Naive thymus-derived CD4-positive, alpha-beta T cell (primary cell): ENCODE measurements around the gene SRSF11. TPM values are rescaled to one million over a fixed set of nuclear protein-coding genes. Genes with fewer than 3 reads are reported as not detected.

ENCODE experiments used
- ATAC-seq: fragments of 150-1000 bp; cut with Tn5 transposase; 2 replicates; pipeline ENCODE4 v1.10.0; 2021; ENCODE audit warnings: mild to moderate bottlenecking, moderate library complexity
- CTCF ChIA-PET: fragments of 350-600 bp; sonication (Branson Sonifier 250); formaldehyde crosslinking; loops from one replicate; lab custom pipeline; 2021; ENCODE audit warnings: antibody characterized with exemption; lab: Charles Lee
- POLR2A ChIA-PET: fragments of 350-600 bp; sonication (Branson Sonifier 250); formaldehyde crosslinking; loops from one replicate; lab custom pipeline; 2021; ENCODE audit warnings: antibody characterized with exemption, inconsistent platforms; lab: Charles Lee
- DNase-seq, 9 donors: peaks; one replicate each; pipeline versions ENCODE4 v3.0.0 to v3.0.0-alpha.2; 2020 to 2022; ENCODE audit warnings: mixed read lengths in 1 of 9
- H3K27ac ChIP-seq: one replicate; pipeline ENCODE4 v1.7.0; 2013; ENCODE audit warnings: mild to moderate bottlenecking, low read depth, low read length, moderate library complexity
- H3K27me3 ChIP-seq, 2 donors: one replicate each; pipeline ENCODE4 v1.7.0; 2013; ENCODE audit warnings: low read length in 2 of 2, mild to moderate bottlenecking in 2 of 2, moderate library complexity in 2 of 2; ENCODE audit not compliant: control insufficient read depth in 2 of 2, insufficient read depth in 2 of 2
- H3K36me3 ChIP-seq, 3 experiments: 1 replicate in 2 of 3; 2 replicates in 1 of 3; pipeline ENCODE4 v1.7.0; 2013; ENCODE audit warnings: low read length in 3 of 3, mild to moderate bottlenecking in 3 of 3, moderate library complexity in 1 of 3; ENCODE audit not compliant: insufficient read depth in 3 of 3, control insufficient read depth in 2 of 3
- H3K4me1 ChIP-seq, 2 donors: one replicate each; pipeline ENCODE4 v1.7.0; 2013; ENCODE audit warnings: low read length in 2 of 2, mild to moderate bottlenecking in 2 of 2, moderate library complexity in 1 of 2; ENCODE audit not compliant: control insufficient read depth in 2 of 2, insufficient read depth in 2 of 2
- H3K4me3 ChIP-seq: 2 replicates; pipeline ENCODE4 v1.7.0; 2013; ENCODE audit warnings: mild to moderate bottlenecking, low read length
- H3K9me3 ChIP-seq, 3 experiments: 1 replicate in 2 of 3; 2 replicates in 1 of 3; pipeline ENCODE4 v1.7.0; 2013; ENCODE audit warnings: low read length in 3 of 3; ENCODE audit not compliant: control insufficient read depth in 2 of 3
- H3K27ac Mint-ChIP-seq, 9 donors: one replicate each; pipeline ENCODE4 v1.8.0; 2020 to 2022; ENCODE audit warnings: mixed read lengths in 9 of 9, mild to moderate bottlenecking in 8 of 9, moderate library complexity in 5 of 9, inconsistent platforms in 2 of 9
- H3K27me3 Mint-ChIP-seq, 5 donors: one replicate each; pipeline ENCODE4 v1.8.0; 2021 to 2022; ENCODE audit warnings: mixed read lengths in 5 of 5, mild to moderate bottlenecking in 1 of 5
- H3K36me3 Mint-ChIP-seq, 5 donors: one replicate each; pipeline ENCODE4 v1.8.0; 2020 to 2022; ENCODE audit warnings: mixed read lengths in 5 of 5, mild to moderate bottlenecking in 3 of 5, inconsistent platforms in 1 of 5
- H3K4me1 Mint-ChIP-seq, 7 donors: one replicate each; pipeline ENCODE4 v1.8.0; 2020 to 2022; ENCODE audit warnings: mixed read lengths in 7 of 7, mild to moderate bottlenecking in 3 of 7, inconsistent platforms in 1 of 7
- H3K4me3 Mint-ChIP-seq, 10 donors: one replicate each; pipeline ENCODE4 v1.8.0; 2020 to 2022; ENCODE audit warnings: mild to moderate bottlenecking in 10 of 10, mixed read lengths in 10 of 10, moderate library complexity in 6 of 10, inconsistent platforms in 2 of 10
- H3K9me3 Mint-ChIP-seq, 11 donors: one replicate each; pipeline ENCODE4 v1.8.0; 2020 to 2022; ENCODE audit warnings: mixed read lengths in 11 of 11, mild to moderate bottlenecking in 4 of 11, inconsistent platforms in 1 of 11, moderate library complexity in 1 of 11
- intact Hi-C, 2 donors: fragments of 100-400 bp; cut with micrococcal nuclease; formaldehyde crosslinking; loops; one replicate each; pipeline ENCODE4 v1.15.1; 2023
- polyA plus RNA-seq, 2 donors: library from polyadenylated mRNA; unstranded; fragments of 300-500 nt; fragmentation: Illumina TruSeq; gene quantifications; one replicate each; pipeline ENCODE4 v1.2.3, GENCODE V29; 2021
- total RNA-seq, 6 experiments: library from RNA in 5 of 6; stranded (reverse) in 5 of 6; gene quantifications; 1 replicate in 5 of 6; 2 replicates in 1 of 6; pipeline ENCODE4 v1.2.3 and lab custom pipeline; 2021 to 2026

SRSF11 gene
- total and polyA plus RNA-seq, 7 experiments from 2014 or later, result 86.3 to 413 (median 293) TPM

- H3K4me3 Mint-ChIP-seq, result peak overlapping the region in 4 of 10 donors; percentile 27 to 95 (median 89)
- peaks cover 0 to 2% (median 0%) of the 10 kb centered on the region in 5 donors for H3K27me3 Mint-ChIP-seq
- no peak for ATAC-seq
- Histone ChIP-seq H3K4me1 (peaks cover 35 to 44% of the 10 kb centered on the region in 2 donors), H3K36me3 (peaks cover 4 to 14% (median 14%) of the 10 kb centered on the region in 3 experiments), H3K4me3 (no peak overlapping the region), H3K27ac (no peak overlapping the region), H3K27me3 (no peaks in the 10 kb centered on the region), H3K9me3 (no peaks in the 10 kb centered on the region)
- H3K4me1 Mint-ChIP-seq, result peaks cover 36 to 83% (median 70%) of the 10 kb centered on the region in 7 donors
- H3K27ac Mint-ChIP-seq, result peak overlapping the region in 4 of 9 donors; percentile 18 to 63 (median 40)
- ChIA-PET POLR2A (no interaction called here), CTCF (no interaction called here)
- DNase-seq, result no peak
- intact Hi-C loops, result loop anchor here in 1 of 2 donors (5.0 kb wide), 1 partner anchor 33 kb away; no protein-coding TSS in a partner anchor
- peaks cover 0 to 6% (median 0%) of the 10 kb centered on the region in 11 donors for H3K9me3 Mint-ChIP-seq
- H3K36me3 Mint-ChIP-seq, result peaks cover 0 to 22% (median 18%) of the 10 kb centered on the region in 5 donors
These were observed 3.8 kb downstream of the SRSF11 start for GRCh38 chr1:70224954-70225353.

GRCh38 chr1:70227439-70227838 is 6.3 kb downstream of the SRSF11 start:
- intact Hi-C loops, result loop anchor here in 1 of 2 donors (5.0 kb wide), 1 partner anchor 35 kb away; no protein-coding TSS in a partner anchor
- peaks cover 0 to 37% (median 23%) of the 10 kb centered on the region in 5 donors for H3K36me3 Mint-ChIP-seq
- peak overlapping the region in 8 of 10 donors; percentile 1 to 63 (median 39) for H3K4me3 Mint-ChIP-seq
- ChIA-PET POLR2A (no interaction called here), CTCF (no interaction called here)
- H3K27ac Mint-ChIP-seq, result peak overlapping the region in 6 of 9 donors; percentile 33 to 81 (median 46)
- no peaks in the 10 kb centered on the region for H3K9me3 Mint-ChIP-seq
- H3K4me1 Mint-ChIP-seq, result peaks cover 37 to 73% (median 56%) of the 10 kb centered on the region in 7 donors
- Histone ChIP-seq H3K27me3 (no peaks in the 10 kb centered on the region), H3K9me3 (no peaks in the 10 kb centered on the region), H3K27ac (no peak overlapping the region), H3K36me3 (peaks cover 4 to 31% (median 28%) of the 10 kb centered on the region in 3 experiments), H3K4me1 (peaks cover 22 to 38% of the 10 kb centered on the region in 2 donors), H3K4me3 (no peak overlapping the region)
- ATAC-seq (peak; percentile 66), DNase-seq (no peak)
- no peaks in the 10 kb centered on the region for H3K27me3 Mint-ChIP-seq

- DNase-seq, result no peak
- Mint-ChIP-seq H3K4me3 (peak overlapping the region in 1 of 10 donors; percentile 22), H3K4me1 (peaks cover 28 to 63% (median 44%) of the 10 kb centered on the region in 7 donors), H3K27me3 (no peaks in the 10 kb centered on the region), H3K36me3 (peaks cover 3 to 36% (median 18%) of the 10 kb centered on the region in 5 donors), H3K27ac (peak overlapping the region in 1 of 9 donors; percentile 2), H3K9me3 (no peaks in the 10 kb centered on the region)
- Histone ChIP-seq H3K27me3 (no peaks in the 10 kb centered on the region), H3K36me3 (peaks cover 4 to 40% (median 40%) of the 10 kb centered on the region in 3 experiments), H3K27ac (no peak overlapping the region), H3K9me3 (no peaks in the 10 kb centered on the region), H3K4me3 (no peak overlapping the region), H3K4me1 (peaks cover 13 to 25% of the 10 kb centered on the region in 2 donors)
- ATAC-seq, result no peak
- ChIA-PET POLR2A (interaction anchor here (1.4 kb wide), 1 partner anchor 23 kb away, joined by 4 read pairs; the partner anchor contains the start of gene LRRC40), CTCF (no interaction called here)
- intact Hi-C loops, result loop anchor here (2.0 to 5.0 kb wide), 2 partner anchors 16 to 36 kb away; no protein-coding TSS in a partner anchor
These were observed 7.5 kb downstream of the SRSF11 start for GRCh38 chr1:70228670-70229069.

GRCh38 chr1:70231475-70231874 is 10.3 kb downstream of the SRSF11 start:
- no peaks in the 10 kb centered on the region for H3K9me3 Mint-ChIP-seq
- H3K4me3 Mint-ChIP-seq, result no peak overlapping the region
- Histone ChIP-seq H3K9me3 (no peaks in the 10 kb centered on the region), H3K36me3 (peaks cover 8 to 59% (median 51%) of the 10 kb centered on the region in 3 experiments), H3K27me3 (no peaks in the 10 kb centered on the region), H3K4me3 (no peak overlapping the region), H3K27ac (no peak overlapping the region), H3K4me1 (peaks cover 12 to 13% of the 10 kb centered on the region in 2 donors)
- intact Hi-C loops, result no loop called here
- DNase-seq, result no peak
- peaks cover 20 to 45% (median 29%) of the 10 kb centered on the region in 7 donors for H3K4me1 Mint-ChIP-seq
- H3K27me3 Mint-ChIP-seq, result no peaks in the 10 kb centered on the region
- no peak for ATAC-seq
- ChIA-PET CTCF (no interaction called here), POLR2A (interaction anchor here (1.0 kb wide), 1 partner anchor 11 kb away, joined by 4 read pairs; the partner anchor contains the start of gene SRSF11)
- peaks cover 6 to 49% (median 23%) of the 10 kb centered on the region in 5 donors for H3K36me3 Mint-ChIP-seq
- peak overlapping the region in 1 of 9 donors; percentile 68 for H3K27ac Mint-ChIP-seq

- H3K4me3 Mint-ChIP-seq, result no peak overlapping the region
- peaks cover 20 to 85% (median 52%) of the 10 kb centered on the region in 3 experiments for H3K36me3 ChIP-seq
- ChIA-PET POLR2A (interaction anchor here (1.6 kb wide), 1 partner anchor 14 kb away, joined by 5 read pairs; the partner anchor contains the start of gene SRSF11), CTCF (no interaction called here)
- no peaks in the 10 kb centered on the region for H3K27me3 Mint-ChIP-seq
- peaks cover 6 to 52% (median 28%) of the 10 kb centered on the region in 5 donors for H3K36me3 Mint-ChIP-seq
- no peaks in the 10 kb centered on the region for H3K4me1 ChIP-seq
- H3K27me3 ChIP-seq, result no peaks in the 10 kb centered on the region
- H3K9me3 ChIP-seq, result no peaks in the 10 kb centered on the region
- no peak for ATAC-seq
- H3K27ac ChIP-seq, result no peak overlapping the region
- intact Hi-C loops, result no loop called here
- H3K4me3 ChIP-seq, result no peak overlapping the region
- DNase-seq, result no peak
- peaks cover 6 to 23% (median 17%) of the 10 kb centered on the region in 7 donors for H3K4me1 Mint-ChIP-seq
- H3K27ac Mint-ChIP-seq, result peak overlapping the region in 2 of 9 donors; percentile 22 to 32
- H3K9me3 Mint-ChIP-seq, result no peaks in the 10 kb centered on the region
These were observed 13.6 kb downstream of the SRSF11 start for GRCh38 chr1:70234733-70235132.

GRCh38 chr1:70239940-70240339 is 18.8 kb downstream of the SRSF11 start:
- peaks cover 0 to 12% (median 8%) of the 10 kb centered on the region in 7 donors for H3K4me1 Mint-ChIP-seq
- peaks cover 6 to 48% (median 35%) of the 10 kb centered on the region in 5 donors for H3K36me3 Mint-ChIP-seq
- H3K27me3 Mint-ChIP-seq, result no peaks in the 10 kb centered on the region
- CTCF ChIA-PET, result no interaction called here
- H3K9me3 Mint-ChIP-seq, result peaks cover 0 to 1% (median 0%) of the 10 kb centered on the region in 11 donors
- H3K27ac ChIP-seq, result no peak overlapping the region
- H3K27ac Mint-ChIP-seq, result no peak overlapping the region
- H3K4me3 ChIP-seq, result no peak overlapping the region
- no peak for DNase-seq
- intact Hi-C loops, result loop anchor here in 1 of 2 donors (10.0 kb wide), 1 partner anchor 245 kb away; no protein-coding TSS in a partner anchor
- H3K27me3 ChIP-seq, result no peaks in the 10 kb centered on the region
- no peaks in the 10 kb centered on the region for H3K9me3 ChIP-seq
- POLR2A ChIA-PET, result no interaction called here
- ATAC-seq, result no peak
- H3K4me3 Mint-ChIP-seq, result no peak overlapping the region
- peaks cover 53 to 95% (median 59%) of the 10 kb centered on the region in 3 experiments for H3K36me3 ChIP-seq
- no peaks in the 10 kb centered on the region for H3K4me1 ChIP-seq
